Activated CD8-positive, alpha-beta T cell treated with anti-CD3 and anti-CD28 coated beads for 36 hours (primary cell): ENCODE data around the gene CLTCL1. TPM values are rescaled to one million over a fixed set of nuclear protein-coding genes. Genes with fewer than 3 reads are reported as not detected.

ENCODE experiments used
- ATAC-seq: fragments of 200-7000 bp; cut with Tn5 transposase; one replicate; pipeline ENCODE4 v1.10.0; 2021; ENCODE audit warnings: mild to moderate bottlenecking, moderate library complexity
- CTCF ChIA-PET: fragments of 350-600 bp; sonication (Branson Sonifier 250); formaldehyde crosslinking; loops from one replicate; lab custom pipeline; 2021; ENCODE audit warnings: antibody characterized with exemption; lab: Charles Lee
- POLR2A ChIA-PET: fragments of 350-600 bp; sonication (Branson Sonifier 250); formaldehyde crosslinking; loops from one replicate; lab custom pipeline; 2021; ENCODE audit warnings: antibody characterized with exemption; lab: Charles Lee
- DNase-seq: peaks from one replicate; pipeline ENCODE4 v3.0.0-alpha.2; 2020
- H3K27ac Mint-ChIP-seq: one replicate; pipeline ENCODE4 v1.8.0; 2021; ENCODE audit warnings: mild to moderate bottlenecking, mixed read lengths
- H3K27me3 Mint-ChIP-seq: one replicate; pipeline ENCODE4 v1.8.0; 2021; ENCODE audit warnings: mixed read lengths
- H3K36me3 Mint-ChIP-seq: one replicate; pipeline ENCODE4 v1.8.0; 2021; ENCODE audit warnings: low read depth, mixed read lengths
- H3K4me1 Mint-ChIP-seq: one replicate; pipeline ENCODE4 v1.8.0; 2021; ENCODE audit warnings: low read depth, mixed read lengths
- H3K4me3 Mint-ChIP-seq: one replicate; pipeline ENCODE4 v1.8.0; 2021; ENCODE audit warnings: mild to moderate bottlenecking, moderate library complexity, mixed read lengths
- H3K9me3 Mint-ChIP-seq: one replicate; pipeline ENCODE4 v1.8.0; 2021; ENCODE audit warnings: mixed read lengths
- CTCF ChIP-seq: fragments of 200-600 bp; IDR thresholded peaks from one replicate; pipeline ENCODE4 v1.8.0; 2022; ENCODE audit warnings: antibody characterized with exemption, mild to moderate bottlenecking
- intact Hi-C: fragments of 100-400 bp; cut with micrococcal nuclease; formaldehyde crosslinking; loops from one replicate; pipeline ENCODE4 v1.10.0; 2022
- total RNA-seq, 2 experiments: library from RNA; stranded (reverse); gene quantifications; one replicate each; pipeline ENCODE4 v1.2.3, GENCODE V29; 2021

The CLTCL1 gene
- total RNA-seq, 2 experiments from 2014 or later, result 0.45 to 0.65 TPM

DNA sequence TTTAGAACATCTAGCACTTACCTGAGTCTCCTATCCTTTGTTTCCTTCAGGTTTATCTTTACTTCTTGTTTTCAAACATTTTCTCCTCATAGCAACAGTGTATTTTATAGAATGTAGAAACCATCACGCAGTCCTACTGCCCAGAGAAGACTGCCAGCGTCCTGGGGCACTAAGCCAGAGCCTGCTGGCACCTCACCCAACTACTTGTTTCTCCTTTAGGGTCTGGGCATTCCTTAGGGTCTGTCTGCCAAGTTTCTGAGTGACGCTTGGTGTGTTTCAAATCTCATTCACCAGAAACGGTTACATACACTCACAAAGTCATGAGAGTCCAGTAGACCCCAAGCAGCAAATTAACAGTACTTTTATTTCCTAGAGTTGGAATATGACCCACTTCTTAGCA, 63.3 kb downstream of the CLTCL1 start:
- no peak for DNase-seq
- POLR2A ChIA-PET, result interaction anchor here (0.8 kb wide), 1 partner anchor 84 kb away, joined by 3 read pairs; the partner anchor contains the start of gene ESS2
- ATAC-seq, result no peak
- CTCF ChIA-PET, result no interaction called here
- no peaks in the 10 kb centered on the region for H3K4me1 Mint-ChIP-seq
- H3K27ac Mint-ChIP-seq, result no peak overlapping the region
- no peaks in the 10 kb centered on the region for H3K9me3 Mint-ChIP-seq
- intact Hi-C loops, result no loop called here
- no peak overlapping the region for H3K4me3 Mint-ChIP-seq
- no peak for TF ChIP-seq CTCF
- no peaks in the 10 kb centered on the region for H3K27me3 Mint-ChIP-seq
- no peaks in the 10 kb centered on the region for H3K36me3 Mint-ChIP-seq

GRCh38 chr22:19226428-19226827, 65.1 kb downstream of the CLTCL1 start:
- H3K4me3 Mint-ChIP-seq, result no peak overlapping the region
- POLR2A ChIA-PET, result interaction anchor here (0.9 kb wide), 1 partner anchor 9 kb away, joined by 3 read pairs; no protein-coding TSS in a partner anchor
- no peak for ATAC-seq
- no peak for DNase-seq
- intact Hi-C loops, result no loop called here
- TF ChIP-seq CTCF, result no peak
- no peaks in the 10 kb centered on the region for H3K36me3 Mint-ChIP-seq
- no peaks in the 10 kb centered on the region for H3K27me3 Mint-ChIP-seq
- CTCF ChIA-PET, result interaction anchor here (0.9 kb wide), 1 partner anchor 42 kb away, joined by 3 read pairs; no protein-coding TSS in a partner anchor
- no peak overlapping the region for H3K27ac Mint-ChIP-seq
- no peaks in the 10 kb centered on the region for H3K4me1 Mint-ChIP-seq
- no peaks in the 10 kb centered on the region for H3K9me3 Mint-ChIP-seq

DNA sequence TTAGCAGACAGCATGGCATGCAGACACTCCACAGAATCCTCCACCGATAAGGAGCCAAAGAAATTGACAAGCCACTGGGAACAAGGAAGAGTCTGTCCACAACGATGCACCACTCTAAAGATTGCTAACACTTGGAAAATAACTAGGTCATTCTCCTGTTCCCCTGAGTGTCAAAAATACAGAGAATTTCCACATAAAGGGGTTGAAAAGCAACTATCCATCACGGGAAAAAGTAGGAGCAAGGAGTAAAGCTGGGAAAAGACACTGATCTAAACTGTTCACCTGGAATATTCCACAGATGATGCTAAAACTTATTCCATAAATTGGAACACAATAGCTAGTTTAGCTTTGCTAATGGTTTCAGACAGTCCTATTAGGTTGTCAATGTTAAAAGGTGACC, 66.0 kb downstream of the CLTCL1 start:
- CTCF ChIA-PET, result interaction anchor here (0.9 kb wide), 1 partner anchor 41 kb away, joined by 3 read pairs; no protein-coding TSS in a partner anchor
- POLR2A ChIA-PET, result no interaction called here

GRCh38 chr22:19224985-19225384, 66.5 kb downstream of the CLTCL1 start:
- DNase-seq (no peak), ATAC-seq (no peak)
- TF ChIP-seq CTCF, result no peak
- POLR2A ChIA-PET, result no interaction called here
- H3K4me1 Mint-ChIP-seq, result no peaks in the 10 kb centered on the region
- H3K27ac Mint-ChIP-seq, result no peak overlapping the region
- intact Hi-C loops, result no loop called here
- no peaks in the 10 kb centered on the region for H3K36me3 Mint-ChIP-seq
- H3K4me3 Mint-ChIP-seq, result no peak overlapping the region
- no peaks in the 10 kb centered on the region for H3K27me3 Mint-ChIP-seq
- H3K9me3 Mint-ChIP-seq, result no peaks in the 10 kb centered on the region
- CTCF ChIA-PET, result no interaction called here

More for the DNA sequence above, 66.0 kb downstream of the CLTCL1 start:
- TF ChIP-seq CTCF, result no peak
- Mint-ChIP-seq H3K27me3 (no peaks in the 10 kb centered on the region), H3K36me3 (no peaks in the 10 kb centered on the region), H3K9me3 (no peaks in the 10 kb centered on the region), H3K4me3 (no peak overlapping the region), H3K4me1 (no peaks in the 10 kb centered on the region), H3K27ac (no peak overlapping the region)
- no peak for DNase-seq
- intact Hi-C loops, result no loop called here
- no peak for ATAC-seq

- intact Hi-C loops, result no loop called here
- DNase-seq, result no peak
- Mint-ChIP-seq H3K4me1 (no peaks in the 10 kb centered on the region), H3K4me3 (no peak overlapping the region), H3K27me3 (no peaks in the 10 kb centered on the region), H3K27ac (no peak overlapping the region), H3K9me3 (no peaks in the 10 kb centered on the region), H3K36me3 (no peaks in the 10 kb centered on the region)
- ChIA-PET POLR2A (no interaction called here), CTCF (no interaction called here)
- no peak for ATAC-seq
- TF ChIP-seq CTCF, result no peak
Observed at GRCh38 chr22:19224557-19224956, 67.0 kb downstream of the CLTCL1 start.
